Measurements from ENCODE around the gene ENTPD5. TPM values are rescaled to one million over a fixed set of nuclear protein-coding genes. Genes with fewer than 3 reads are reported as not detected.

The ENTPD5 gene
- total RNA-seq, 8 experiments from 2014 or later: 5.1 to 32.0 (median 9.5) TPM

DNA sequence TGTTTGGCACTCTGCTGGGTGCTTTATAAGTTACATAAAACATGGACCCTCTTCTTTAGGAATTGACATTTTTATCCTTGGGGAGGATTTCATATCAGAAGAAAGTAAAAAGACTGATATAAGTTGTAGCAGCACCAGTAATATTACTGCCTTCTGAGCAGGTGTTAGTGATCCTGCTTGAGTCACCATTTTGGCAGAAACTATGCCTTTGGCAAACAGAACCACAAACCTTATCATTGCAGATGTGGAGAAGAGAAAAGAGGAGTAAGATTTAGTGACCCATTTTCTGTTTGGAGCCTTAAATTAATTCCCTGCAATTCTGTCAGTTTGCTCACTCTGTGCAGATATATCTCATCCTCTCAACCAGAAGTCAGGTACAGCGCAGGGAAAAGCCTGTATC lies 109.4 kb downstream of the ENTPD5 start:
- H3K4me1 ChIP-seq (replicated peaks in 1 of 2): no peaks in the 10 kb centered on the region
- ATAC-seq (replicated peaks in 6 of 8): no peak
- no peak overlapping the region for H3K27ac ChIP-seq
- no peak overlapping the region for H3K4me3 ChIP-seq
- WGBS, 10 experiments: 86 to 100% (median 100%) methylated on average over 1 of the region's 1 CpG; no CpG with 5 or more reads in 2 of the 10 experiments
- in situ Hi-C loops (cut with MboI; ENCODE audit: low pct_unique_long_range_greater_than_20kb in 2 of 9, low sequenced_read_pairs in 9 of 9, unreplicated experiment in 9 of 9): no loop called here

Other genes with a start within 250 kb of the ENTPD5 start
- gene PTGR2, start 167.5 kb downstream of the ENTPD5 start, total RNA-seq: 10 to 100 TPM in 4 of 8 experiments, 1 to 10 TPM in 4; 6.2 to 26.9 (median 13.0) TPM
- 10 to 100 TPM; 32.8 to 63.6 (median 41.4) TPM for gene ZNF410, start 132.4 kb downstream of the ENTPD5 start, total RNA-seq
- 10 to 100 TPM in 4 of 8 experiments, 1 to 10 TPM in 4; 3.5 to 17.6 (median 9.4) TPM for gene FAM161B, start 69.2 kb downstream of the ENTPD5 start, total RNA-seq
- 10 to 100 TPM; 13.1 to 29.4 (median 19.1) TPM for gene COQ6, start 69.0 kb downstream of the ENTPD5 start, total RNA-seq
- gene BBOF1, start 61 bp upstream of the ENTPD5 start, total RNA-seq: 10 to 100 TPM in 4 of 8 experiments, 1 to 10 TPM in 4; 4.0 to 38.2 (median 9.8) TPM
- gene ALDH6A1, start 65.2 kb upstream of the ENTPD5 start, total RNA-seq: 10 to 100 TPM in 4 of 8 experiments, 1 to 10 TPM in 4; 7.6 to 28.2 (median 9.6) TPM
- 10 to 100 TPM in 5 of 8 experiments, 1 to 10 TPM in 3; 7.2 to 19.2 (median 10.5) TPM for gene LIN52, start 65.7 kb upstream of the ENTPD5 start, total RNA-seq
- gene VSX2, start 220.2 kb upstream of the ENTPD5 start, total RNA-seq: 10 to 100 TPM in 3 of 8 experiments, 1 to 10 TPM in 1, under 1 TPM in 2, not detected in 2; 0.10 to 27.9 (median 9.5) TPM

Measured in motor neuron (in vitro differentiated cells).